Measurements from ENCODE around the gene LIPE. TPM values are rescaled to one million over a fixed set of nuclear protein-coding genes. Genes with fewer than 3 reads are reported as not detected.

The LIPE gene
- total RNA-seq, 1 donor, result 1.8 TPM

DNA sequence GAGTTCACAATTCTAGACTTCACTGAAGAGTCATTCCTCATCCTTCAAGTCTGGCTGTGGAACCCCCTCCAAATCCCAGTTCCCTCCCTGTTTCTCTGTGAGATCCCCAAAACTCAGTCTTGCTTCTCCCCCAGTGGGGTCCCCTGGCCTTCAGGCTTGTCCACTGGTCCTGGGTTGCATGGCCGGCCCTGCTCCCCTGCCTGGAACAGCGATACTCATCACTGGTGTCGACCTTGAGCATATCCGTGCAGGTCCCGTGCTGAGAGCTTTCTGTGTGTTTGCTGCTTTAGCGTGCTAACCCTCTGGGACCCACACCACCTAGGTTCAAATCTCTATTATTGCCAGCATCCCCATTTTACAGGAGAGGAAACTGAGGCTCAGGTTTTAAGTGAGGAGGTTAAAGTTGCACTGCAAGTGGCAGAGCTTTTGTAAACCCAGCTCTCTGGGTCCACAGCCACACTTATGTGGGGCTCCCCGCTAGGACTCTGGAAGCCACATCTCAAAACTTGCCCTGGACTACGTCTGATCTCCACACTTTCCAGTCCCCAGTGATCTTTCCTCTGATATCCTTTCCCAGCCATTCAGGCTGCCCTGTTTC is 15.5 kb downstream of the LIPE start:
- H3K36me3 ChIP-seq (ENCODE audit: insufficient read depth, low read length), result no peaks in the 10 kb centered on the region
- no peak overlapping the region for H2AFZ ChIP-seq (ENCODE audit: low read length)
- no peaks in the 10 kb centered on the region for H3K27me3 ChIP-seq (ENCODE audit: insufficient read depth, low read length)
- peak; percentile 65 for DNase-seq (ENCODE audit: insufficient read length, low spot score, missing footprints)
- TF ChIP-seq CTCF (IDR thresholded peaks at IDR 0.05; ENCODE audit: extremely low read depth, low read depth, low read length), result no peak
- no peaks in the 10 kb centered on the region for H3K4me1 ChIP-seq (ENCODE audit: insufficient read depth, low read length)
- H3K4me3 ChIP-seq (ENCODE audit: insufficient read depth, low read length), result no peak overlapping the region
- no peak overlapping the region for H3K4me2 ChIP-seq (ENCODE audit: insufficient read depth, low read length)
- peaks cover 9% of the 10 kb centered on the region for H4K20me1 ChIP-seq (ENCODE audit: insufficient read depth, low read length)
- no peak overlapping the region for H3K27ac ChIP-seq (ENCODE audit: low read depth, low read length)
- no peaks in the 10 kb centered on the region for H3K79me2 ChIP-seq (ENCODE audit: insufficient read depth, low read length)
- H3K9me3 ChIP-seq (ENCODE audit: low read depth, low read length), result no peaks in the 10 kb centered on the region

GRCh38 chr19:42410371-42410770 is 16.8 kb downstream of the LIPE start:
- Histone ChIP-seq H3K4me1 (ENCODE audit: insufficient read depth, low read length) (no peaks in the 10 kb centered on the region), H3K4me2 (ENCODE audit: insufficient read depth, low read length) (no peak overlapping the region), H3K27me3 (ENCODE audit: insufficient read depth, low read length) (no peaks in the 10 kb centered on the region), H3K4me3 (ENCODE audit: insufficient read depth, low read length) (no peak overlapping the region), H3K79me2 (ENCODE audit: insufficient read depth, low read length) (no peaks in the 10 kb centered on the region), H2AFZ (ENCODE audit: low read length) (no peak overlapping the region), H3K27ac (ENCODE audit: low read depth, low read length) (no peak overlapping the region), H3K36me3 (ENCODE audit: insufficient read depth, low read length) (no peaks in the 10 kb centered on the region), H3K9me3 (ENCODE audit: low read depth, low read length) (no peaks in the 10 kb centered on the region), H4K20me1 (ENCODE audit: insufficient read depth, low read length) (peaks cover 9% of the 10 kb centered on the region)
- no peak for DNase-seq (ENCODE audit: insufficient read length, low spot score, missing footprints)
- TF ChIP-seq CTCF (IDR thresholded peaks at IDR 0.05; ENCODE audit: extremely low read depth, low read depth, low read length), result no peak

GRCh38 chr19:42409477-42409876 is 17.7 kb downstream of the LIPE start:
- no peak overlapping the region for H3K4me2 ChIP-seq (ENCODE audit: insufficient read depth, low read length)
- no peaks in the 10 kb centered on the region for H3K36me3 ChIP-seq (ENCODE audit: insufficient read depth, low read length)
- H3K4me1 ChIP-seq (ENCODE audit: insufficient read depth, low read length), result no peaks in the 10 kb centered on the region
- no peak overlapping the region for H3K4me3 ChIP-seq (ENCODE audit: insufficient read depth, low read length)
- H3K27me3 ChIP-seq (ENCODE audit: insufficient read depth, low read length), result no peaks in the 10 kb centered on the region
- TF ChIP-seq CTCF (IDR thresholded peaks at IDR 0.05; ENCODE audit: extremely low read depth, low read depth, low read length), result no peak
- H3K27ac ChIP-seq (ENCODE audit: low read depth, low read length), result no peak overlapping the region
- no peaks in the 10 kb centered on the region for H3K9me3 ChIP-seq (ENCODE audit: low read depth, low read length)
- H3K79me2 ChIP-seq (ENCODE audit: insufficient read depth, low read length), result no peaks in the 10 kb centered on the region
- peak; percentile 77 for DNase-seq (ENCODE audit: insufficient read length, low spot score, missing footprints)
- H4K20me1 ChIP-seq (ENCODE audit: insufficient read depth, low read length), result peaks cover 9% of the 10 kb centered on the region
- no peak overlapping the region for H2AFZ ChIP-seq (ENCODE audit: low read length)

DNA sequence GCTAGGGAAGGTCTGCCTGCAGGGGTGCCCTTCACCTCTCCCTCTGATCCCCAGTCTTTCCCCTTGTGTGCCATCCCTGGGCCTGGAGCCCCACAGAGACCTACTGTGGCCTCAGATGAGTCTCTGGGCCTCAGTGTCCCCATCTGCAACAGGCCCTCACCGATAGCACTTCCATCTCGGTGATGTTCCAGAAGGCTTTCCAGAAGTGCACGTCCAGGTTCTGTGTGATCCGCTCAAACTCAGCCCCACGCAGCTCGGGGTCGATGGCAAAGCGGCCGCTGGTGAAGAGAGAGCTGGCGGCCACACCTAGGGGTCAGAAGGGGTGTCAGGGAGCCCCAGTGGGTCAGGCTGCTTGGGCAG is 19.4 kb downstream of the LIPE start:
- no peak overlapping the region for H2AFZ ChIP-seq (ENCODE audit: low read length)
- H3K27ac ChIP-seq (ENCODE audit: low read depth, low read length), result no peak overlapping the region
- no peaks in the 10 kb centered on the region for H3K27me3 ChIP-seq (ENCODE audit: insufficient read depth, low read length)
- H3K4me3 ChIP-seq (ENCODE audit: insufficient read depth, low read length), result no peak overlapping the region
- H3K9me3 ChIP-seq (ENCODE audit: low read depth, low read length), result no peaks in the 10 kb centered on the region
- H4K20me1 ChIP-seq (ENCODE audit: insufficient read depth, low read length), result peaks cover 6% of the 10 kb centered on the region
- no peak overlapping the region for H3K4me2 ChIP-seq (ENCODE audit: insufficient read depth, low read length)
- peak; percentile 55 for DNase-seq (ENCODE audit: insufficient read length, low spot score, missing footprints)
- no peak for TF ChIP-seq CTCF (IDR thresholded peaks at IDR 0.05; ENCODE audit: extremely low read depth, low read depth, low read length)
- H3K4me1 ChIP-seq (ENCODE audit: insufficient read depth, low read length), result no peaks in the 10 kb centered on the region
- H3K79me2 ChIP-seq (ENCODE audit: insufficient read depth, low read length), result no peaks in the 10 kb centered on the region
- H3K36me3 ChIP-seq (ENCODE audit: insufficient read depth, low read length), result no peaks in the 10 kb centered on the region

Measured in osteoblast (primary cell).